ENCODE results near the gene NME4. TPM values are rescaled to one million over a fixed set of nuclear protein-coding genes. Genes with fewer than 3 reads are reported as not detected.

The NME4 gene
- total RNA-seq, 1 experiment from 2014 or later, result 68.2 TPM

- RAD21 ChIA-PET (ENCODE audit: low non-redundant PET in 1 of 2, low total read pairs in 2 of 2, uncharacterized antibody in 2 of 2, unreplicated experiment in 2 of 2), result no interaction called here
- no TSS peak for BruUV-seq (replicated peaks)
- Histone ChIP-seq H3K9ac (ENCODE audit: low read length) (no peak overlapping the region), H3K27me3 (ENCODE audit: insufficient read depth, low read length) (no peaks in the 10 kb centered on the region), H3K79me2 (ENCODE audit: insufficient read depth, low read length) (no peaks in the 10 kb centered on the region), H3K9me2 (ENCODE audit: insufficient read depth) (no peaks in the 10 kb centered on the region), H3K27ac (ENCODE audit: low read depth, low read length) (no peak overlapping the region), H3K4me1 (ENCODE audit: control insufficient read depth in 1 of 2, insufficient read depth in 2 of 2, low read length in 2 of 2) (peaks cover 3 to 13% of the 10 kb centered on the region in 2 experiments; a peak in 3 of 4 replicates), H3K4me2 (ENCODE audit: low read length) (no peak overlapping the region), H4K20me1 (ENCODE audit: insufficient read depth) (no peaks in the 10 kb centered on the region), H3K36me3 (ENCODE audit: control insufficient read depth in 1 of 2, insufficient read depth in 2 of 2, low read length in 2 of 2) (0 out of 4 replicates have a peak, but pooled peaks cover 0 to 3% of the 10 kb centered on the region in 2 experiments), H3K9me3 (ENCODE audit: control insufficient read depth in 1 of 2, insufficient read depth in 1 of 2, low read depth in 1 of 2, low read length in 2 of 2) (no peaks in the 10 kb centered on the region), H2AFZ (ENCODE audit: low read depth, low read length, poor library complexity, severe bottlenecking) (no peak overlapping the region), H3K4me3 (replicated peaks in 1 of 2; ENCODE audit: low read depth in 1 of 2, low read length in 2 of 2) (no peak overlapping the region)
- TF ChIP-seq EZH2 (IDR thresholded peaks at IDR 0.05) (no peak), CEBPB (IDR thresholded peaks at IDR 0.05; ENCODE audit: low read depth) (no peak), RAD21 (IDR thresholded peaks at IDR 0.05; ENCODE audit: low read depth) (no peak), ZBTB33 (IDR thresholded peaks at IDR 0.05; ENCODE audit: extremely low read depth, insufficient replicate concordance, low read length) (no peak), ZNF274 (IDR thresholded peaks at IDR 0.05; ENCODE audit: low read depth, low read length) (no peak), CBX3 (IDR thresholded peaks at IDR 0.05; ENCODE audit: low read depth) (no peak), CTCF (IDR thresholded peaks at IDR 0.05 in 2 of 3, conservative IDR thresholded peaks at IDR 0.05 in 1 of 3; ENCODE audit: borderline replicate concordance in 1 of 3, insufficient read depth in 1 of 3, low read depth in 2 of 3, low read length in 2 of 3) (no peak), SIN3A (IDR thresholded peaks at IDR 0.05; ENCODE audit: low read depth) (no peak), POLR2A (IDR thresholded peaks at IDR 0.05; ENCODE audit: borderline replicate concordance, extremely low read depth, insufficient read depth, insufficient read length) (no peak), ELF1 (IDR thresholded peaks at IDR 0.05; ENCODE audit: borderline replicate concordance, low read depth) (no peak), REST (IDR thresholded peaks at IDR 0.05; ENCODE audit: low read depth) (no peak), EZH2phosphoT487 (IDR thresholded peaks at IDR 0.05; ENCODE audit: borderline replicate concordance) (no peak), ZFX (IDR thresholded peaks at IDR 0.05) (no peak), SRF (IDR thresholded peaks at IDR 0.05; ENCODE audit: low read depth) (no peak), EGR1 (IDR thresholded peaks at IDR 0.05; ENCODE audit: low read depth) (no peak)
- CTCF ChIA-PET, result no interaction called here
- POLR2A ChIA-PET, result no interaction called here
- intact Hi-C loops (cut with micrococcal nuclease), result no loop called here
- ATAC-seq, result no peak
- no peak for DNase-seq (ENCODE audit: low read depth, low spot score)
Measured at GRCh38 chr16:366476-366875, 30.5 kb upstream of the NME4 start.

Data from HCT116 (cell line).